SU-DHL-6 (cell line): ENCODE data around the gene PRR9.

Experiments
- H2AFZ ChIP-seq: fragments of 200-600 bp; sonication (generic); 2 replicates; pipeline ENCODE4 v1.6.1; 2014; ENCODE audit warnings: low read depth, mild to moderate bottlenecking, moderate library complexity, mixed read lengths, antibody characterized with exemption, low read length; ENCODE audit not compliant: severe bottlenecking
- H3F3A ChIP-seq: fragments of 200-600 bp; shearing (Covaris generic); 2 replicates; pipeline ENCODE4 v1.6.0; 2016; ENCODE audit warnings: antibody characterized with exemption, mild to moderate bottlenecking; ENCODE audit not compliant: insufficient read depth
- H3K27ac ChIP-seq: fragments of 200-600 bp; sonication (generic); 2 replicates; pipeline ENCODE4 v1.5.1; 2016; ENCODE audit warnings: low read depth, mild to moderate bottlenecking, low read length, moderate library complexity, mixed read lengths
- H3K27me3 ChIP-seq: fragments of 200-600 bp; sonication (generic), shearing (Covaris generic); 2 replicates; pipeline ENCODE4 v1.6.0; 2014; ENCODE audit warnings: mild to moderate bottlenecking, low read length
- H3K36me3 ChIP-seq: fragments of 200-600 bp; sonication (generic); 2 replicates; pipeline ENCODE4 v1.6.1; 2014; ENCODE audit warnings: mild to moderate bottlenecking, low read length, mixed read lengths
- H3K4me2 ChIP-seq: fragments of 300-600, 200-600 bp; shearing (Covaris generic), sonication (generic); 2 replicates; pipeline ENCODE4 v1.6.0; 2014; ENCODE audit warnings: low read length, low read depth, mild to moderate bottlenecking; ENCODE audit not compliant: poor library complexity, severe bottlenecking
- H3K4me3 ChIP-seq: fragments of 200-600 bp; sonication (generic); 2 replicates; pipeline ENCODE4 v1.5.1; 2014; ENCODE audit warnings: antibody characterized with exemption, low read length, mild to moderate bottlenecking, mixed read lengths; ENCODE audit not compliant: insufficient read depth, poor library complexity, severe bottlenecking
- H3K79me2 ChIP-seq: fragments of 200-600 bp; sonication (generic); 2 replicates; pipeline ENCODE4 v1.6.1; 2014; ENCODE audit warnings: mild to moderate bottlenecking, low read length, moderate library complexity; ENCODE audit not compliant: insufficient read depth
- H3K9ac ChIP-seq: fragments of 200-600 bp; sonication (generic); 2 replicates; pipeline ENCODE4 v1.7.0; 2014; ENCODE audit warnings: mild to moderate bottlenecking, low read length
- H3K9me2 ChIP-seq: fragments of 200-600 bp; sonication (generic); replicated peaks from 2 replicates; pipeline ENCODE4 v1.6.1; 2014; ENCODE audit warnings: low read length; ENCODE audit not compliant: insufficient read depth
- H3K9me3 ChIP-seq: fragments of 200-600 bp; sonication (generic); 2 replicates; pipeline ENCODE4 v1.6.1; 2014; ENCODE audit warnings: low read length, mixed read lengths; ENCODE audit not compliant: insufficient read depth
- H4K20me1 ChIP-seq: fragments of 200-600 bp; sonication (generic); 2 replicates; pipeline ENCODE4 v1.6.1; 2014; ENCODE audit warnings: low read depth, mild to moderate bottlenecking, antibody characterized with exemption, low read length, moderate library complexity, mixed read lengths
- EZH2phosphoT487 ChIP-seq: fragments of 200-600 bp; sonication (generic), shearing (Covaris generic); conservative IDR thresholded peaks from 2 replicates; pipeline ENCODE4 v1.6.1; 2018; ENCODE audit warnings: mild to moderate bottlenecking, antibody characterized with exemption, low read length, moderate library complexity, mixed read lengths
- TF ChIP-seq, protein P1 (sequence below): fragments of 200-600 bp; sonication (generic); IDR thresholded peaks from one replicate; pipeline ENCODE4 v1.5.1; 2017; ENCODE audit warnings: antibody characterized with exemption, mild to moderate bottlenecking, low read length, moderate library complexity; ENCODE audit not compliant: insufficient read depth, poor library complexity, severe bottlenecking

PRR9 gene

DNA sequence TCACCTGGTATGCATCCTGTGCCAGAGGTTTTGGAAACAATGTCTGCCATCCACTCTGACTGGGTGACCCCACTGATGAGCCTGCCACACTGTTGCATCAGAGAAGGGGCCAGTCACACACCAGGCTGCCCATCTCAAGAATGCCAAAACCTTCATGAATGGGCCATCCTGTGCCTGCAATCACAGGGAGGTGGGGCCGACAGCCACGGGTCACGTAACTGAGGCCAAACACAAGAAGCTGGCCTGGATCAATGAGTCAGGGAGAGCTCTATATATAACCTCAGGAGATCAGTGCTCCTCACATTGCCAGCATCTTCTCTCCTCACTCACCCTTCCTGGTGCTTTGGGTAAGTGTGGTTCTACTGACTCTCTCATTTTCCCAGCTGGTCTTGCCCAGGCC lies 42.0 kb downstream of the PRR9 start, which contains the start of gene LORICRIN:
LORICRIN (plus strand) TSS at position 301 of the 400 bp plus-strand sequence. CDS start 1,263 bp downstream, outside the sequence.
- H3K4me3 ChIP-seq, result no peak within 1 kb of the TSS
- no peaks in the 10 kb centered on the region for H4K20me1 ChIP-seq
- H3K9me3 ChIP-seq, result no peaks in the 10 kb centered on the region
- H3K4me2 ChIP-seq, result no peak within 1 kb of the TSS
- H3F3A ChIP-seq, result no peaks in the 10 kb centered on the region
- no peak within 1 kb of the TSS for H3K9ac ChIP-seq
- no peak within 1 kb of the TSS for H3K27ac ChIP-seq
- H3K27me3 ChIP-seq, result no peaks in the 10 kb centered on the region
- TF ChIP-seq EZH2phosphoT487, result no peak
- TF ChIP-seq, protein P1, sequence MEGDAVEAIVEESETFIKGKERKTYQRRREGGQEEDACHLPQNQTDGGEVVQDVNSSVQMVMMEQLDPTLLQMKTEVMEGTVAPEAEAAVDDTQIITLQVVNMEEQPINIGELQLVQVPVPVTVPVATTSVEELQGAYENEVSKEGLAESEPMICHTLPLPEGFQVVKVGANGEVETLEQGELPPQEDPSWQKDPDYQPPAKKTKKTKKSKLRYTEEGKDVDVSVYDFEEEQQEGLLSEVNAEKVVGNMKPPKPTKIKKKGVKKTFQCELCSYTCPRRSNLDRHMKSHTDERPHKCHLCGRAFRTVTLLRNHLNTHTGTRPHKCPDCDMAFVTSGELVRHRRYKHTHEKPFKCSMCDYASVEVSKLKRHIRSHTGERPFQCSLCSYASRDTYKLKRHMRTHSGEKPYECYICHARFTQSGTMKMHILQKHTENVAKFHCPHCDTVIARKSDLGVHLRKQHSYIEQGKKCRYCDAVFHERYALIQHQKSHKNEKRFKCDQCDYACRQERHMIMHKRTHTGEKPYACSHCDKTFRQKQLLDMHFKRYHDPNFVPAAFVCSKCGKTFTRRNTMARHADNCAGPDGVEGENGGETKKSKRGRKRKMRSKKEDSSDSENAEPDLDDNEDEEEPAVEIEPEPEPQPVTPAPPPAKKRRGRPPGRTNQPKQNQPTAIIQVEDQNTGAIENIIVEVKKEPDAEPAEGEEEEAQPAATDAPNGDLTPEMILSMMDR, result no peak
- H2AFZ ChIP-seq, result no peak within 1 kb of the TSS
- no peaks in the 10 kb centered on the region for H3K36me3 ChIP-seq
- no peaks in the 10 kb centered on the region for H3K9me2 ChIP-seq
- H3K79me2 ChIP-seq, result no peaks in the 10 kb centered on the region

DNA sequence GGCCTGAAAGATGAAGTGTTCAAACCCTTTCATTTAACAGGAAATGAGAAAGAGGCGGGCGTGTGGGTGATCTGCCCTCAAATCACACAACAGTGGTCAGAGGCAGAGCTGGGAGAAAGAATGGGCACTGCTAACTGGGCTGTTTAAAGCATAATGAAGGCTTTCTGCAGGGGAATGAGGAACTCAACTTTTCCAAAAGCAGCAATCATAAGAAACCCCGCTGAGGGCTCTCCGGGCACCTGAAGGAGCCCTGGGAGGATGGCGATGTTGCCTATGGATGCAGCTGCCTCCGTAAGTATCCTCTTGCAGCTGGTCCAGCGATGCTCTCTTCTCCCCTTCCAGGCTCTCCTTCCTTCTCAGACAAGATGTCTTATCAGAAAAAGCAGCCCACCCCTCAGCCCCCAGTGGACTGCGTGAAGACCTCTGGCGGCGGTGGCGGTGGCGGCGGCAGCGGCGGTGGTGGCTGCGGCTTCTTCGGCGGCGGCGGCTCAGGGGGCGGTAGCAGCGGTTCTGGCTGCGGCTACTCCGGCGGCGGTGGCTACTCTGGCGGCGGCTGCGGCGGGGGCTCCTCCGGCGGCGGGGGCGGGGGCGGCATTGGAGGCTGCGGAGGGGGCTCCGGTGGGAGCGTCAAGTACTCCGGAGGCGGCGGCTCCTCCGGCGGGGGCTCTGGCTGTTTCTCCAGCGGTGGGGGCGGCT lies 43.3 kb downstream of the PRR9 start:
- no peaks in the 10 kb centered on the region for H3K27me3 ChIP-seq

DNA sequence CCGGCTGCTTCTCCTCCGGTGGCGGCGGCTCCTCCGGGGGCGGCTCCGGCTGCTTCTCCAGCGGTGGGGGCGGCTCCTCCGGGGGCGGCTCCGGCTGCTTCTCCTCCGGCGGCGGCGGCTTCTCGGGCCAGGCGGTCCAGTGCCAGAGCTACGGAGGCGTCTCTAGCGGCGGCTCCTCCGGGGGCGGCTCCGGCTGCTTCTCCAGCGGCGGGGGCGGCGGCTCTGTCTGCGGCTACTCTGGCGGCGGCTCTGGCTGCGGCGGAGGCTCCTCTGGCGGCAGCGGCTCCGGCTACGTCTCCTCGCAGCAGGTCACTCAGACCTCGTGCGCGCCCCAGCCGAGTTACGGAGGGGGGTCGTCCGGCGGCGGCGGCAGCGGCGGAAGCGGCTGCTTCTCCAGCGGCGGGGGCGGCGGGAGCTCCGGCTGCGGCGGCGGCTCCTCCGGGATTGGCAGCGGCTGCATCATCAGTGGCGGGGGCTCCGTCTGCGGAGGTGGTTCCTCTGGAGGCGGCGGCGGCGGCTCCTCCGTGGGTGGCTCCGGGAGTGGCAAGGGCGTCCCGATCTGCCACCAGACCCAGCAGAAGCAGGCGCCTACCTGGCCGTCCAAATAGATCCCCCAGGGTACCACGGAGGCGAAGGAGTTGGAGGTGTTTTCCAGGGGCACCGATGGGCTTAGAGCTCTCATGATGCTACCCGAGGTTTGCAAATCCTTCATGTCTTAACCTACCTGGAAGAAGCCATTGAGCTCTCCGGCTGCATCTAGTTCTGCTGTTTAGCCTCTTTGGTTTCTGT lies 44.1 kb downstream of the PRR9 start:
- Histone ChIP-seq H3K9me2 (no peaks in the 10 kb centered on the region), H2AFZ (no peak overlapping the region), H3K9me3 (no peaks in the 10 kb centered on the region), H3K9ac (no peak overlapping the region), H4K20me1 (no peaks in the 10 kb centered on the region), H3K27me3 (no peaks in the 10 kb centered on the region), H3K79me2 (no peaks in the 10 kb centered on the region), H3K27ac (no peak overlapping the region), H3K4me3 (no peak overlapping the region), H3K36me3 (no peaks in the 10 kb centered on the region), H3F3A (no peaks in the 10 kb centered on the region), H3K4me2 (peak overlapping the region; percentile 14)
- TF ChIP-seq EZH2phosphoT487, result no peak
- TF ChIP-seq, protein P1, result no peak

More for the DNA sequence above, 43.3 kb downstream of the PRR9 start:
- Histone ChIP-seq H3K9ac (no peak overlapping the region), H3K9me2 (no peaks in the 10 kb centered on the region), H2AFZ (no peak overlapping the region), H3F3A (no peaks in the 10 kb centered on the region), H4K20me1 (no peaks in the 10 kb centered on the region), H3K36me3 (no peaks in the 10 kb centered on the region), H3K79me2 (no peaks in the 10 kb centered on the region), H3K27ac (no peak overlapping the region), H3K4me3 (no peak overlapping the region), H3K4me2 (no peak overlapping the region), H3K9me3 (no peaks in the 10 kb centered on the region)
- no peak for TF ChIP-seq EZH2phosphoT487
- TF ChIP-seq, protein P1, result no peak
